HepG2 (cell line): Measurements from ENCODE around the gene BPIFB4. TPM values are rescaled to one million over a fixed set of nuclear protein-coding genes. Genes with fewer than 3 reads are reported as not detected.

ENCODE experiments used
- ARID3A ChIP-seq: IDR thresholded peaks from 2 replicates; pipeline ENCODE4 v1.6.1; 2012; ENCODE audit warnings: low read depth, low read length, improper control_type of control experiment
- BRCA1 ChIP-seq: sonication (generic); formaldehyde crosslinking; IDR thresholded peaks from 2 replicates; pipeline ENCODE4 v1.4.0; 2020; ENCODE audit warnings: missing genetic modification reagents
- DNMT3B ChIP-seq: conservative IDR thresholded peaks from 2 replicates; pipeline ENCODE4 v1.6.1; 2016; ENCODE audit warnings: missing biosample characterization, control low read depth
- FOXO1 ChIP-seq: sonication (generic); formaldehyde crosslinking; IDR thresholded peaks from 2 replicates; pipeline ENCODE4 v1.4.0; 2020; ENCODE audit warnings: missing genetic modification reagents
- HNF1B ChIP-seq: sonication (generic); formaldehyde crosslinking; IDR thresholded peaks from 2 replicates; pipeline ENCODE4 v1.5.1; 2020; ENCODE audit warnings: mild to moderate bottlenecking, moderate library complexity, missing genetic modification reagents
- JARID2 ChIP-seq: sonication (generic); formaldehyde crosslinking; IDR thresholded peaks from 2 replicates; pipeline ENCODE4 v1.8.1; 2023; ENCODE audit warnings: missing genetic modification reagents, inconsistent platforms; ENCODE audit not compliant: insufficient replicate concordance
- KDM2A ChIP-seq: sonication (generic); formaldehyde crosslinking; IDR thresholded peaks from 2 replicates; pipeline ENCODE4 v1.4.0; 2020; ENCODE audit warnings: low read depth, missing genetic modification reagents, borderline replicate concordance
- MIER3 ChIP-seq: IDR thresholded peaks from 2 replicates; pipeline ENCODE4 v1.6.1; 2016; ENCODE audit warnings: missing compliant biosample characterization, borderline replicate concordance
- PATZ1 ChIP-seq: sonication (generic); formaldehyde crosslinking; IDR thresholded peaks from 2 replicates; pipeline ENCODE4 v1.4.0; 2020; ENCODE audit warnings: missing genetic modification reagents
- SIX1 ChIP-seq: sonication (generic); formaldehyde crosslinking; IDR thresholded peaks from 2 replicates; pipeline ENCODE4 v1.4.0; 2020; ENCODE audit warnings: missing genetic modification reagents, borderline replicate concordance
- SMAD3 ChIP-seq: sonication (generic); formaldehyde crosslinking; IDR thresholded peaks from 2 replicates; pipeline ENCODE4 v1.4.0; 2020; ENCODE audit warnings: missing genetic modification reagents
- SP140L ChIP-seq: sonication (generic); formaldehyde crosslinking; IDR thresholded peaks from 2 replicates; pipeline ENCODE4 v1.4.0; 2020; ENCODE audit warnings: missing genetic modification reagents, borderline replicate concordance
- STAT5B ChIP-seq: sonication (generic); formaldehyde crosslinking; IDR thresholded peaks from 2 replicates; pipeline ENCODE4 v1.4.0; 2020; ENCODE audit warnings: missing genetic modification reagents
- ZBTB33 ChIP-seq: sonication (generic); formaldehyde crosslinking; IDR thresholded peaks from 2 replicates; pipeline ENCODE4 v1.4.0; 2020; ENCODE audit warnings: missing genetic modification reagents
- ZFP90 ChIP-seq: sonication (generic); formaldehyde crosslinking; IDR thresholded peaks from 2 replicates; pipeline ENCODE4 v1.8.0; 2022; ENCODE audit warnings: missing genetic modification reagents, mild to moderate bottlenecking, inconsistent platforms, borderline replicate concordance
- ZMAT3 ChIP-seq: sonication (generic); formaldehyde crosslinking; conservative IDR thresholded peaks from 2 replicates; pipeline ENCODE4 v1.7.0; 2021; ENCODE audit warnings: missing genetic modification reagents
- ZNF547 ChIP-seq: sonication (generic); formaldehyde crosslinking; IDR thresholded peaks from 2 replicates; pipeline ENCODE4 v1.5.1; 2020; ENCODE audit warnings: mild to moderate bottlenecking, missing genetic modification reagents
- ZNF607 ChIP-seq: sonication (generic); formaldehyde crosslinking; IDR thresholded peaks from 2 replicates; pipeline ENCODE4 v1.5.1; 2020; ENCODE audit warnings: missing genetic modification reagents, mild to moderate bottlenecking, borderline replicate concordance
- ZNF766 ChIP-seq: sonication (generic); formaldehyde crosslinking; IDR thresholded peaks from 2 replicates; pipeline ENCODE4 v1.5.0; 2020; ENCODE audit warnings: missing genetic modification reagents, borderline replicate concordance
- polyA plus RNA-seq, 8 experiments: library from polyadenylated mRNA; depleted of rRNA in 3 of 8; stranded (reverse) in 7 of 8; unstranded in 1 of 8; fragments of >200 nt; fragmentation: Illumina TruSeq in 4 of 8; extraction: Trizol in 4 of 8; gene quantifications; 2 replicates each; pipeline versions ENCODE4 v1.2.1 to v1.2.3, GENCODE V29; 2011 to 2016; ENCODE audit warnings: low read depth in 4 of 8, missing spikeins in 1 of 8, mixed read lengths in 1 of 8; ENCODE audit not compliant: insufficient read depth in 1 of 8
- total RNA-seq, 5 experiments: library from RNA; depleted of rRNA; stranded (reverse); fragments of >200 nt; fragmentation: Illumina TruSeq; extraction: Trizol; gene quantifications; 2 replicates each; pipeline ENCODE4 v1.2.3, GENCODE V29; 2016; ENCODE audit warnings: low read depth in 1 of 5

Gene BPIFB4
- total and polyA plus RNA-seq, 2 of the 13 experiments (the other 11 are each of a cell fraction or from before 2014, with no cell fraction given): 0.09 TPM; not detected in 1

GRCh38 chr20:33095902-33096584 lies 16.6 kb downstream of the BPIFB4 start (continued):
- TF ChIP-seq FOXO1 (peak; percentile 73; the same call in 1 of the 2 replicates), PATZ1 (CRISPR knock-in tag) (peak; percentile 55), DNMT3B (CRISPR knock-in tag) (0 out of 2 replicates have a peak, but pooled peaks have one; percentile 90), SMAD3 (peak; percentile 93), ZNF607 (CRISPR knock-in tag) (0 out of 2 replicates have a peak, but pooled peaks have one; percentile 25), JARID2 (CRISPR knock-in tag) (peak; percentile 96), ZFP90 (CRISPR knock-in tag) (0 out of 2 replicates have a peak, but pooled peaks have one; percentile 35), HNF1B (CRISPR knock-in tag) (peak; percentile 82), BRCA1 (CRISPR knock-in tag) (0 out of 2 replicates have a peak, but pooled peaks have one; percentile 49), SIX1 (0 out of 2 replicates have a peak, but pooled peaks have one; percentile 27), ZNF547 (CRISPR knock-in tag) (peak; percentile 54; the same call in 1 of the 2 replicates), KDM2A (peak; percentile 80), ARID3A (peak; percentile 75; the same call in 1 of the 2 replicates), STAT5B (0 out of 2 replicates have a peak, but pooled peaks have one; percentile 23), ZBTB33 (CRISPR knock-in tag) (peak; percentile 80), ZMAT3 (CRISPR knock-in tag) (0 out of 2 replicates have a peak, but pooled peaks have one; percentile 18), MIER3 (peak; percentile 80; the same call in 1 of the 2 replicates), ZNF766 (CRISPR knock-in tag) (peak; percentile 49; the same call in 1 of the 2 replicates), SP140L (CRISPR knock-in tag) (peak; percentile 93; the same call in 1 of the 2 replicates)
